GM18861 (cell line): ENCODE data around the gene SDSL.

Experiments used
- ATAC-seq: cut with Tn5 transposase; IDR thresholded peaks from one replicate; pipeline ENCODE4 v1.9.1; 2021; ENCODE audit not compliant: unreplicated experiment

Gene SDSL

DNA sequence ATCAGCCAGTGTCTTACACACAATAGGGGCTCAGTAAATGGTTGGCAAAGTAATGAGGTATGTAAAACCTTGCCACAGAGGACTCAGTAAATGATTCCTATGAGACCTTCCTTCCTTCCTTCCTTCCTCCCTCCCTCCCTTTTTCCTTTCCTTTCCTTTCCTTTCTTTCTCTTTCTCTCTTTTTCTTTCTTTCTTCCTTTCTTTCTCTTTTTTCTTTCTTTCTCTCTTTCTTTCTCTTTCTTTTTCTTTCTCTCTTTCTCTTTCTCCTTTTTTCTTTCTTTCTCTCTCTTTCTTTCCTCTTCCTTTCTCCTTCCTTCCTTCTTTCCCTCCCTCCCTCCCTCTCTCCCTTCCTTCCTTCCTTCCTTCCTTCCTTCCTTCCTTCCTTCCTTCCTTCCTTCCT, 26.0 kb upstream of the SDSL start:
- ATAC-seq: no peak

DNA sequence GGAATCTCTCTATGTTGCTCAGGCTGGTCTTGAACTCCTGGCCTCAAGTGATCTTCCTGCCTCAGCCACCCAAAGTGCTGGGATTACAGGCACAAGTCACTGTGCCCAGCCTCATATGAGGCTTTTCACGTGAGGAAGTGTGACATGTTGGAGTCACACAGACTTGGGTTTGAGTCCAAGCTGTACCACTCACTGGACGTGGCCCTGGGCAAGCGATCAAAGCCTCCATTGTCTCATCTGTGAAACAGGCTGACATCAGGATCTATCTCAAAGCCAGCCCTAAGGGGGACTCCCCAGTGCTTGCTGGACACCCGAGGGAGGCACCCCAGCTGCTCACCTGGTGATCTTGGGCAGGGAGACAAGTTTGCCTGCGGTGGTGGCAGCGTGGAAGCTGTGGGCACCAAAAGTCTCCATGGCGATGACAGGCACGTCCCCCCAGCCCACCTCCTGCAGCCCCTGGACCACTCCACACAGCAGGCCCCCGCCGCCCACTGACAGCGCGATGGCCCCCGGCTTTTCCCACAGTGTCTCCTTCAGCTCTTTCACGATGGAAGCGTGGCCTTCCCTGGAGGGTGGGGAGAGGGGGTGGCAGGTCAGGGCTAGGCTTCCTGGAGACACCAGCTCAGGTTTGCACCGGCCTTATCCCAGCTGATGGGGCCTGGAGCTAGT, 25.2 kb upstream of the SDSL start:
- ATAC-seq: no peak

DNA sequence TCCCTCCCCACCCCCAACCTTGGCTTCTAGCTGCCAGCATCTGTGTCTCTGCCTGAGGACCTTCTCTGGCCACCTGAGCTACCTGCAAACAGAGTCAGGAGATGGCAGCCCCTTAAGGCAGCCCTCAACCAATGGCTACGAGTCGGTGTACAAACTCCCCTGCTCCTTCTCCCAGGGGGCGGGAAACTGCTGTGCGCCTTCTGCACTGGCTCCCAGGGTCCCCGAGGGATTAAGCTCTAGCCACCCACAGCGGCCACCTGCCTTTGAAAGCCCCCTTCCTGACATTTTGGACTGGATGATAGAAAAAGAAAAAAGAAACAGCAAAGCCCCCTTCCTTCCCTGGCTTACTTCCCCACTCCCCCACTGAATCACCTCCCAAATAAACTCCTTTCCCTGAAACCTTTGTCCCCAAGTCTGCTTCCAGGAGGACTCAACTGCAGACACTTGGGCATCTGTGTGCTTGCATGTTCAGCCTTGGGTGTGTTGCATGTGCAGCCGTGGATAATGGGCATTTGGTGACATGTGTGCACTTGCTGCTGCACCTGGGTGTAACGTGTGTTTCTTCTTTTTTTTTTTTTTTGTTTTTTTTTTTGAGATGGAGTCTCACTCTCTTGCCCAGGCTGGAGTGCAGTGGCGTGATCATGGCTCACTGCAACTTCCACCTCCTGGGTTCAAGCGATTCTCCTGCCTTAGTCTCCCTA, 24.5 kb upstream of the SDSL start:
- no peak for ATAC-seq

DNA sequence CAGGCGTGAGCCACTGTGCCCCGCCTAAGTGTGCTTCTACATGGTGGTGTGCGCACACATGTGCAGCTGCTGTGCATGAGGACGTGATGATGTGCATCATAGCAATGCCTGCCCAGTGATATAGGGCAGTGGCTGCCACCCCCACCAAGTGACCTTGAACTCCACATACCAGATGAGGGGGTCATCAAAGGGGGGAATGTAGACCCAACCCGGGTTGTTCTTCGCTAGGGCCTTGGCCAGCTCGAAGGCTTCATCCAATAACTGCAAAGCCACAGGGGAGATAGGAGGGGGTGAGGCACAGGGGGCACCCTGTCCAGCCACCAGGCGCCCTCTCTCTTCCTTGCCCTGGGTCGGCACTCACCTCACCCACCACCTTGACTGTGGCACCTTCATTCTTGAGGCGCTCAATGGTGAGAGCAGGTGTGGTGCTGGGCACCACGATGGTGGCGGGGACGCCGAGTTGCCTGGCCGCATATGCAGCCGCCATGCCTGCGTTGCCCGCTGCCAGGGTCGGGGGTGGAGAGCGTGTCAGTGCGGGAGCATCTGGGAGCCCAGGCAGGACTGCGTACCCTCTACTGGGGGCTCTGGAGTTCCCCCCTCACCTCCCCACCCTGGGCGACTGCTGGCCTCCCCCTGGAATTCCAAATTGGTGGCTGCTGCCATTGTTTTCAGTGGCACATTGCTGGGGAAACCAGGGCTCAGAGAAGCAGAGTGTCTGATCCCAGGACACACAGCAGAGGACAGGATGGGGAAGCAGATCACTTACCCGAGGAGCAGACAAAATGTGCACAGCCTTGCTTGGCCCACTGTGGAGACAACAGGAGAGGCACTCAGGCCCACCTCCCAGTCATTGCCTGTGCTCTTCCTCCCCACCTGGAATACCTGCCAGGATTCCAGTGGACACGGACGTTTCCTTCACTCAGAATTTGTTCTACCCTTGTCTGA, 23.6 kb upstream of the SDSL start:
- ATAC-seq: no peak

DNA sequence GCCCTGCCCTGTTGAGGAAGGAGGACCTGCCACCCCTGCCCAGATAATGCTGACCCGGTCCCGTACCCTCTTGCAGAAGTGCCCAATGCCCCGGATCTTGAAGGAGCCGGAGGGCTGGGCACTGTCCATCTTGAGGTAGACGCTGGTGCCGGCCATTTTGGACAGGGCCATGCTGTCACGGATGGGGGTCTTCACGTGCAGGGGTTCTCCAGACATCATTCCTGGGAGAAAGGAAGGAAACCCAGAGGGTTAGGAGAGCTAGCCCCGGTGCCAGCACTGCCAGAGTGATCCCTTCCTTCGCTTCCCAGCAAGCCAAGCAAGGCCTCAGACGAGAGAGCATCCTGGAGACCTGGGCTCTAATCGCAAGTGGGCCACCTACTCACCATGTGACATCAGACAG, 22.7 kb upstream of the SDSL start:
- no peak for ATAC-seq

DNA sequence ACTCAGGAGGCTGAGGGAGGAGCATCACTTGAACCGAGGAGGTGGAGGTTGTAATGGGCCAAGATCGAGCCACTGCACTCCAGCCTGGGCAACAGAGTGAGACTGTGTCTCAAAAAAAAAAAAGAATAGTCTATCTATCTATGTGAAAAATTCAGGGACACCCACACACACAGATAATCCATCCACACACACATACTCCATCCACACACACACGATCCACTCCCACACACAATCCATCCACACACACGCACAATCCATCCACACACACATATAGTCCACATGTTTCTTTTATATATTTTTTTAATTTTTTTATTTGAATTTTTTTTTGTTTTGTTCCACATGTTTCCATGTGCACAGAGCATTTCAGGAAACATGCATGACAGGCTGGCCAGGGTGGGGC, 21.8 kb upstream of the SDSL start:
- no peak for ATAC-seq

DNA sequence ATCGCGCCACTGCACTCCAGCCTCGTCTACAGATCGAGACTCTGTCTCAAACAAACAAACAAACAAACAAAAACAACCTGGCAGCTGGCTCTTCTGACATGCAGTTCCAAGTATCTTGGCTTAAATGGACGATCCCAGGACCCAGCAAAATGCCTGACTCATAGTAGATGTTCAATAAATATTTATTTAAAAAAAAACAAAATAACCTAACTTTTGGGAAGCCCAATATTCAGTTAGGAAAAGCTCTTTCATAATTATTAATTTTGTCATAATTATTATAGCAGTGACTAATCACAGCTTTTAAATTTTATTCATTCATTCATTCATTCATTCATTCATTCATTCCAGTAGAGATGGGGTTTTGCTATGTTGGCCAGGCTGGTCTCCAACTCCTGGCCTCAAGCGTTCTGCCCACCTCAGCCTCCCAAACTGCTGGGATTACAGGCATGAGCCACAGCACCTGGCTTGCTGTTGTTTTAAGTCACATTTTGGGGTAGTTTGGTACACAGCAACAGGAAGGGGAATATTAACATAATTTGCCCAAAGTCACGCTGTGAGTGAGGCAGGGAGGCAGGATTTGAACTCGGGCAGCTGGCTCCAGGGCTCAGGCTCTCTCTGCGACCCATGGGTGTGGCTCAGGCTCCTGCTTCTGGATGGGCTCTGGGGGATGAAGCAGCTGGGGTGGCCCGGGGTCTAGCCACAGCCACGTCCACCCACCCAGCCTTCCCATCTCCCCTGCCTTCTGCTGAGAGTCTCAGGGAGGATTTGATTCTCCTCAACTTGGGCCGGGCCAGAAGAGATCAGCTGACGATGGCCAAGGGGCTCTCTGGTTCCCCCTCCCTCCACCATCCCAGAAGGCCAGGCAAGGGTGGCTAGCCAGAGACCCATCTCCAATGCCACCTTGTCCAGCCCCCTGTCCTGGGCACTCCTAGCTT, 20.8 kb upstream of the SDSL start:
- no peak for ATAC-seq

DNA sequence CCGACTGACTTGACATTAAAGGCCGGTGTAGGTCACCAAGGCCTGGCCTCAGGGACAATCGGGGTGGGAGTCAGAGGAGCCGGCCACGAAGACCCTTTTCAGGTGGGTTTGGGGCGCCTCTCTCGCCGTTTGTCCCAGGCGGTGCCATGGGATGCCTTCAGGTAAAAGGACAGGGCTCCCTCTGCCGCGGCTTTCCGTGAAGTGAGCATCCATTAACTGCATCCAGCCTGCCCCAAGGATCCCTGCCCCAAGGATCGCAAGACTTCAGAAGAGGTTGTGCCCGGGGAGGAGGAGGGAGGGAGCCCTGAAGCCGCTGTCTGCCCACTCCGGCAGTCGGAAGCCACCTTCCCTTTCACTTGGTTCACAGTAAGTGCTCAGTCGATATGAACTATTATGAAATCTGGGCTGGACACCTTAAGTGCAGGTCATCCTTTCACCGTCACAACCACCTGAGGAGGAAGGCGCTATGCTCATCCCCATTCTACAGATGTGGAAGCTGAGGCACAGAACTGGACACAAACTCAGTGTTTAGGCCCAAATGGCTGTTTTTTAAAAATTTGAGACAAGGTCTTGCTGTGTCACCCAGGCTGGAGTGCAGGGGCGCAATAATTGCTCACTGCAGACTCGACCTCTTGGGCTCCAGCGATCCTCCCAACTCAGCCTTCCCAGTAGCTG, 19.5 kb upstream of the SDSL start:
- ATAC-seq: no peak

DNA sequence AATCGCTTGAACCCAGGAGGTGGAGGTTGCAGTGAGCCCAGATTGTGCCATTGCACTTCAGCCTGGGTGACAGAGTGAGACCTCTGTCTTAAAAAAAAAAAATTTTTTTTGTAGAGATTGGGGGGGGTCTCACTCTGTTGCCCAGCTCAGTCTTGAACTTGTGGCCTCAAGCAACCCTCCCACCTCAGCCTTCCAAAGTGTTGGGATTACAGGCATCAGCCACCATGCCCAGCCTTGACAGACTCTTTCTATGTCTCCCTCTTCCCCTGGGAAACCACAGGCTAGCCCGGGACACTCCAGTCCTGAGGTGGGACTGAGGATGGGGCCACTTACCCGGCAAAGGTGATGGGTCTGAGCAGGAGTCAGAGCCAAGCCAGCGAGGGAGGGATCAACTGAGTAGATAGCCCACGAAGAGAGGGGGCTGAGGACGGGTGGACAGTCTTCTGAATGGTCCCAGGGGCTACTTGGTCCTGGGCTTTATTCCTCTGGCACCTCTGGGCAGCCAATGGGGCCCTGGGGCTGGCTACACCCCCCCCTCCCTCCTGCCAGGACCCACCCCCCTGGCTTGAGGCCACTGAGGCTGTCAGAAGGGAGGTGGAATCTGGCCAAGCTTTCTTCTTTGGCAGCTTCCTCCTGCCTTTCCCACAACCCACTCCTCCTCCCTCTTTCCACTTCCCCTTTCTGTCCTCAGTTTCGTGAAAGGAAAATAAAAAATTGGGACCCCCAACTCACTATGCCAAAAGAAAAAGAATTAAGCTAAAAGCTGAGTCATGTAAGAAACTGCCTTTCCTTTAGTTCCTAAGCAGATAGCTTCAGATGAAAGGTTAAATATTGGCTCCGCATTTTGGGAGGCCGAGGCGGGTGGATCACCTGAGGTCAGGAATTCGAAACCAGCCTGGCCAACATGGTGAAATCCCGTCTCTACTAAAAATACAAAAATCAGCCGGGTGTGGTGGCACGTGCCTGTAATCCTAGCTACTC, 18.5 kb upstream of the SDSL start, which contains the start of gene SDS:
Gene SDS, minus strand, starts transcription at position 453 of the 981 bp plus-strand sequence. CDS start 4,179 bp downstream, outside the sequence.
- no peak for ATAC-seq

DNA sequence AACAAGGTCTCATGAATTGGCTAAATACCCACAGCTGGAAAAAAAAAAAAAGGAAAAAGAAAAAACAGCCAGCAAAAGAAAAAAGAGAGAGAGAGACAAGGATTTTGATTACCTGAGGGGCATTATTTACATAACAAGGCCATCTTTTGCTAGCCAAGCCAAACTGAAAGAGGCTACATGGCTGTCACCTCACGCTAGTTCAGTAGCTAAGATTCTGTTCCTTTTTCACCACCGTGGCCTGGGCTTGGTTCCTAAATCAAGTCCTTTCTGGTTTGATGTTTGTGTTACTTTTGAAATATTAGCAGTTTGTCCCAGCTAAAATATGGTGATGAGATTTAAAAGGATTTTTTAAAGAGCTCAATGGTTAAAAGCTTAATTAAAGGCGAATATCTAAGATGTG, 16.5 kb upstream of the SDSL start:
- ATAC-seq: no peak

DNA sequence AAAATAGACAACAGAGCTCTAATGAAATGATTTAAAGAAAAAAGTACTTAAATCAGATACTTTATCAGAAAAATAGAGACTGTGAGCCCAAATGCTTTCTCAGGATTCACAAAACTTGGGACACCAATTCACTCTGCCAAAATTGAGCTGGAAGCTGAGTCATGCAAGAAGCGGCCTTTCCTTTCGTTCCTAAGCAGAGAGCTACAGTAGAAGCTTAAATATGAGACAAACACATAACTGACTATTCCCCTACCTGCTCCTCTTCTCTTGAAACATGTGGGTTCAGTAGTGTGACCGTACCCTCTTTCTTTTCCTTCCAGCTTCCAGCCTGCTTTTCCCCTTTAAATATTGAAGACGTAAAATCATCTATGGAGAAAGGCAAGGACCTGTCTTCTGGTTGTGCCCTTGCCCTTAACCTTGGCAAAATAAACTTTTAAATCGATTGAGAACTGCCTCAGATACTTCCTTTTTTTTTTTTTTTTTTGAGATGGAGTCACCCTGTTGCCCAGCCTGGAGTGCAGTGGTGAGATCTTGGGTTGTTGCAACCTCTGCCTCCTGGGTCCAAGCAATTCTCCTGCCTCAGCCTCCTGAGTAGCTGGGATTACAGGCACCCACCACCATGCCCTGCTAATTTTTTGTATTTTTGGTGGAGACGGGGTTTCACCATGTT, 14.1 kb upstream of the SDSL start:
- no peak for ATAC-seq

DNA sequence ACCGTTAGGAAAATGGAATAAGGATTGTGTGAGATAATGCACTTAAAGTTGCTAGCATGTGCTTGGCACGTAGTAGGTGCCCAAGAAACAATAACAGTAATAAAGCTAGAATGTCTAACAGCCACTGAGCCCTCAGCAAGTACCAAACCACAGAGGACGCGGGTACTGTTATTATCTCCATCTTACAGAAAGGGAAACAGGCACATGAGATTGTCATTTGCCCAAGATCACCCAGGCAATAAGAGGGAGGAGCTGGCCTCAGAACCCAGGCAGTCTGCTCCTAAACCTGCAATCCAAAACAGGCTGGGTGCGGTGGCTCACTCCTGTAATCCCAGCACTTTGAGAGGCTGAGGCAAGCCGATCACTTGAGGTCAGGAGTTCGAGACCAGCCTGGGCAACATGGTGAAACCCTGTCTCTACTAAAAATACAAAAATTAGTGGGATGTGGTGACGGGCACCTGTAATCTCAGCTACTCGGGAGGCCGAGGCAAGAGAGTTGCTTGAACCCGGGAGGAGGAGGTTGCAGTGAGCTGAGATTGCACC, 13.4 kb upstream of the SDSL start:
- ATAC-seq: no peak

DNA sequence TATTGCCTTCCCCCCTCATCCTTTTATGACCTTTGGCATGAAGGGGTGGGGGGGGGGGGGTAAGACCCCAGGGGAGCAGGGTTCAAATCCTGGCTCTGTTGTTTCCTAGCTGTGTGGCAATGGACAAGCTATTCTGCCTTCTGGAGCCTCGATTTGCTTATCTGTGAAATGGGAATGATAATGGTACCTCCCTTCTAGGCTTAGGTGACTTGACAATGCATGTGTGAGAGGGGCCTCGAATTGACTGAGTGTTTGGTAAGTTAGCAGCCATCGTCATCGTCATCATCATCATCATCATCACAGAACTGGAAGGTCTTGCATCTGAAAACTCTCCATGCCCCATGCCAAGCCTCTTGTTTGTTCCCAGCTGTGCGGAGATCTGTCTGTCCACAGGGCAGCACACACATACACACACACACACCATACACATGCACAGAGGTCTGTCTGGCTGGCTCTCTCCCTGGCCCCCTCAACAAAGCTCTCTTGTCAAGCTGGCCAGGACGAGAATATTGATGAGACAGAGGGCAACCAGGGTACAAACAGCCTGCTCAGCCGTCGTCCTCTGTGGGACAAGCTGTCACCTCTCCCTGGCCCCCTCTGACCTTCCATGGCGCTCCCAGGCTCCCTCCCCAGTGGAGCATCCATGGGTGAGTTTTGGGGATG, 12.6 kb upstream of the SDSL start:
- ATAC-seq: no peak

DNA sequence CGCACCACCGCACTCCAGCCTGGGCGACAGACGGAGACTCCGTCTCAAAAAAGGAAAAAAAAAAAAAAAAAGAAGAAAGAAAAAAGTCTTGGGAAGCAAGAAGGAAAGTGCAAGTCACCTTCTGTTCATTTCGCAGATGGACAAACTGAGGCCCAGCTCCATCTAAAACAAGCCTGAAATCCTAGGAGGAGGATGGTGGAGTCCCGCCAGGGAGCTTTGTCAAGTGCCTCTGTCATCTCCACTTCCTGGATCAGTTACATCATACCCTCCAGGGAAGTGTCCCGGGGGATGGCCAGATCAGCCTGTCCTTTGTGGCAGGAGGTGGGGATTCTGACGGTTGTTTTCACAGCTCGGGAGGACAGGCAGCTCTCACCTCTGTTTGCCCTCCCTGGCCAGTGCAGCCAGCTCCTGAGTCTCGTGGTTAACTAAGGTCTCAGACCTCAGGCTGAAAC, 8.7 kb upstream of the SDSL start:
- no peak for ATAC-seq

DNA sequence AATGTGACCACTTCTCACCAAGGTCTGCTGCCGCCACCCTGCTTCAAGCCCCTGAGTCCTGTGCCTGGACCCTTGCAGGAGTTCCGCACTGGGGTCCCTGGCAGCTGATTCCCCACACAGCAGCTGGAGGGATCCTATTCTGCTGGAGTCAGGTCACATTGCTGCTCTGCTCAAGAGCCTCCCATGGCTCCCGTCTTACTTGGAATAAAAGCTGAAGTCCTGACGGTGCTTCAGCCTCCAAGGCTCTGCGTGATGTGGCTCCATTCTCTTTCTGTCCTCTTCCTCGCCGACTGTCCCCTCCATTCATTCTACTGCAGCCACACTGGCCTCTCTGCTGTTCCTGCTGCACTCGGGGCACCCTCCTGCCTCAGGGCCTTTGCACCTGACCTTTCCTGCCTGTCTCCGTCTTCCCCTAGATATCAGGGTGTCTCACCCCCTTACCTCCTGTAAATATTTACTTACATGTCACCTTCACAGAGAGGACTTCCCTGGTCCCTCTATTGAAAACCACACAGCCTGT, 7.6 kb upstream of the SDSL start:
- ATAC-seq: no peak

DNA sequence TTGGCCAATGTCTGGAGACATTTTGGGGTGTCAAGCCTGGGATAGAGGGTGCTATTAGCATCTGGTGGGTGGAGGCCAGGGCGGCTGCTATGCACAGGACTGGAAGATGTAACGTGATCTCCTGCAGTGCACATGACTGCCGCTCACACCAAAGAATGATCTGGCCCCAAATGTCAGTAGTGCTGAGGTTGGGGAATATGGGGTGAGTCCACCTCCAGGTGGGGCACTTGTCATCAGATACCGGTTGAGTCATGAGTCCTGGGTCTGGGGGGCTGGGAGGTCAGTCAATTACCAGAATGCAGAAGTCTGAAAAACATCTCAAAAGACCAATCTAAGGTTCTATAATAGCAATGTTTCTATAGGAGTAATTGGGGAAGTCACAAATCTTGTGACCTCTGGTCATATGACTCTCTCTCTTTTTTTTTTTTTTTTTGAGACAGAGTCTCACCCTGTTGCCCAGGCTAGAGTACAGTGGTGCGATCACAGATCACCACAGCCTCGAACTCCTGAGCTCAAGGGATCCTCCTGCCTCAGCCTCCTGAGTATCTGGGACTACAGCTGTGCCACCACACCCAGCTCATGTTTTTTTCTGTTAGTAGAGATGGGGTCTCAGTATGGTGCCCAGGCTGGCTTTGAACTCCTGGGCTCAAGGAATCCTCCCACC, 6.0 kb upstream of the SDSL start:
- ATAC-seq: no peak
